Endothelial cell of umbilical vein (primary cell): ENCODE data around the gene DLL4. TPM values are rescaled to one million over a fixed set of nuclear protein-coding genes. Genes with fewer than 3 reads are reported as not detected.

Source experiments
- BruUV-seq: library from RNA; stranded (reverse); fragments of 400-500 nt; replicated peaks from 2 replicates; lab custom pipeline; 2021; lab: Mats Ljungman, UMichigan
- CTCF ChIA-PET: fragments of 300-600, 350-600 bp; sonication (Branson Sonifier 250); formaldehyde crosslinking; loops from one replicate; lab custom pipeline; 2021; ENCODE audit warnings: antibody characterized with exemption, inconsistent platforms; lab: Charles Lee
- POLR2A ChIA-PET: fragments of 300-600, 350-600 bp; sonication (Branson Sonifier 250); formaldehyde crosslinking; loops from one replicate; lab custom pipeline; 2021; ENCODE audit warnings: antibody characterized with exemption, inconsistent platforms; lab: Charles Lee
- DNase-seq: peaks from one replicate; pipeline ENCODE4 v3.0.0-alpha.2; 2011; ENCODE audit warnings: low read depth, low spot score
- FAIRE-seq: peaks from 2 replicates; lab custom pipeline; 2011; peaks lifted over from hg19 to GRCh38; lab: Jason Lieb, UNC
- H2AFZ ChIP-seq: 2 replicates; pipeline ENCODE4 v1.6.0; 2012; ENCODE audit warnings: low read depth, low read length, control low read depth, inconsistent platforms
- H3K27ac ChIP-seq: 2 replicates; pipeline ENCODE4 v1.5.1; 2011; ENCODE audit warnings: low read depth, mild to moderate bottlenecking, control low read depth, low read length, moderate library complexity; ENCODE audit not compliant: insufficient read depth
- H3K27me3 ChIP-seq, 2 experiments: 2 replicates each; pipeline versions ENCODE4 v1.6.0 to v1.6.1; 2011; ENCODE audit warnings: low read length in 2 of 2, mixed read lengths in 1 of 2; ENCODE audit not compliant: control insufficient read depth in 2 of 2, insufficient read depth in 2 of 2
- H3K36me3 ChIP-seq, 2 experiments: 2 replicates in 1 of 2; 3 replicates in 1 of 2; pipeline ENCODE4 v1.5.1; 2011; ENCODE audit warnings: low read length in 2 of 2, mild to moderate bottlenecking in 1 of 2, moderate library complexity in 1 of 2; ENCODE audit not compliant: control insufficient read depth in 2 of 2, insufficient read depth in 2 of 2; ENCODE audit errors: extremely low read depth in 1 of 2
- H3K4me1 ChIP-seq: 3 replicates; pipeline ENCODE4 v1.5.1; 2011; ENCODE audit warnings: mild to moderate bottlenecking, low read length; ENCODE audit not compliant: control insufficient read depth, insufficient read depth; ENCODE audit errors: extremely low read depth
- H3K4me2 ChIP-seq: 2 replicates; pipeline ENCODE4 v1.6.1; 2011; ENCODE audit warnings: low read length, control low read depth, mixed read lengths; ENCODE audit not compliant: insufficient read depth
- H3K4me3 ChIP-seq, 3 experiments: fragments of 200-600 bp in 1 of 3; sonication (generic), shearing (Covaris generic) in 1 of 3; replicated peaks in 1 of 3; 2 replicates each; pipeline ENCODE4 v1.5.1; 2011 to 2016; ENCODE audit warnings: control low read depth in 3 of 3, low read length in 3 of 3, mild to moderate bottlenecking in 2 of 3, inconsistent platforms in 1 of 3, low read depth in 1 of 3, moderate library complexity in 1 of 3; ENCODE audit not compliant: insufficient read depth in 1 of 3
- H3K79me2 ChIP-seq: 2 replicates; pipeline ENCODE4 v1.6.0; 2012; ENCODE audit warnings: low read length, inconsistent platforms; ENCODE audit not compliant: control insufficient read depth, insufficient read depth
- H3K9ac ChIP-seq: replicated peaks from 2 replicates; pipeline ENCODE3; 2011; ENCODE audit warnings: low read length, control low read depth; ENCODE audit not compliant: insufficient read depth; ENCODE audit errors: extremely low read depth
- H3K9me1 ChIP-seq: replicated peaks from 3 replicates; pipeline ENCODE4 v1.6.0; 2011; ENCODE audit warnings: mild to moderate bottlenecking, low read length; ENCODE audit not compliant: control insufficient read depth, insufficient read depth; ENCODE audit errors: extremely low read depth
- H3K9me3 ChIP-seq: replicated peaks from 2 replicates; pipeline ENCODE4 v1.5.1; 2012; ENCODE audit warnings: low read length, inconsistent platforms; ENCODE audit not compliant: control insufficient read depth, insufficient read depth
- H4K20me1 ChIP-seq: replicated peaks from 2 replicates; pipeline ENCODE3; 2011; ENCODE audit warnings: mild to moderate bottlenecking, low read length; ENCODE audit not compliant: control insufficient read depth, insufficient read depth; ENCODE audit errors: extremely low read depth
- CTCF ChIP-seq, 2 donors: IDR thresholded peaks; 1 replicate in 1 of 2; 2 replicates in 1 of 2; pipeline ENCODE4 v1.5.1; 2011; ENCODE audit warnings: low read length in 2 of 2, mild to moderate bottlenecking in 2 of 2, moderate library complexity in 2 of 2, control low read depth in 1 of 2, inconsistent platforms in 1 of 2, low read depth in 1 of 2; ENCODE audit not compliant: insufficient read depth in 1 of 2; ENCODE audit errors: extremely low read depth in 1 of 2
- EZH2 ChIP-seq: IDR thresholded peaks from 2 replicates; pipeline ENCODE4 v1.6.1; 2012; ENCODE audit warnings: borderline replicate concordance, low read depth, mild to moderate bottlenecking, moderate library complexity, low read length, inconsistent platforms; ENCODE audit not compliant: severe bottlenecking
- FOS ChIP-seq: IDR thresholded peaks from 2 replicates; pipeline ENCODE4 v1.6.1; 2011; ENCODE audit warnings: mild to moderate bottlenecking, low read length, moderate library complexity, borderline replicate concordance; ENCODE audit not compliant: insufficient read depth
- GATA2 ChIP-seq: IDR thresholded peaks from 2 replicates; pipeline ENCODE4 v1.7.0; 2011; ENCODE audit warnings: low read depth, mild to moderate bottlenecking, moderate library complexity, mixed read lengths, low read length; ENCODE audit not compliant: insufficient read length, insufficient read depth
- JUN ChIP-seq: IDR thresholded peaks from 2 replicates; pipeline ENCODE4 v1.6.1; 2011; ENCODE audit warnings: borderline replicate concordance, low read depth; ENCODE audit not compliant: insufficient read length, insufficient read depth
- MYC ChIP-seq: IDR thresholded peaks from one replicate; pipeline ENCODE4 v1.6.1; 2011; ENCODE audit warnings: mild to moderate bottlenecking, low read depth, low read length
- POLR2A ChIP-seq: IDR thresholded peaks from 2 replicates; pipeline ENCODE4 v1.6.1; 2012; ENCODE audit warnings: low read depth, mild to moderate bottlenecking, control low read depth, low read length
- POLR2AphosphoS5 ChIP-seq: IDR thresholded peaks from 2 replicates; pipeline ENCODE4 v1.6.1; 2012; ENCODE audit warnings: low read depth, mild to moderate bottlenecking, control low read depth, low read length, moderate library complexity; ENCODE audit not compliant: insufficient read depth
- dilution Hi-C: fragments of 300-500 bp; cut with MboI; formaldehyde crosslinking; loops from one replicate; pipeline ENCODE4 v1.15.0; 2019; ENCODE audit warnings: low sequenced_read_pairs; ENCODE audit not compliant: extremely low pct_ligation_motif_present
- intact Hi-C: fragments of 100-400 bp; cut with micrococcal nuclease; formaldehyde crosslinking; loops from one replicate; pipeline ENCODE4 v1.10.0; 2022
- polyA plus RNA-seq, 4 experiments: library from polyadenylated mRNA; depleted of rRNA in 3 of 4; stranded (reverse) in 3 of 4; unstranded in 1 of 4; fragments of >200 nt; gene quantifications; 2 replicates each; pipeline versions ENCODE4 v1.2.1 to v1.2.3, GENCODE V29; 2011 to 2012; ENCODE audit warnings: missing spikeins in 1 of 4
- total RNA-seq: library from RNA; stranded (reverse); gene quantifications from 2 replicates; pipeline ENCODE4 v1.2.3, GENCODE V29; 2021
- TF ChIP-seq, protein P1 (sequence below): IDR thresholded peaks from 2 replicates; pipeline ENCODE4 v1.6.1; 2011; ENCODE audit not compliant: insufficient read depth, insufficient read length

Gene DLL4
- total and polyA plus RNA-seq, 2 donors (not counting 3 experiments of a cell fraction or from before 2014, with no cell fraction given) = 55.2 to 57.8 TPM

GRCh38 chr15:40951764-40952163, 22.6 kb downstream of the DLL4 start:
- H3K4me1 ChIP-seq = peaks cover 10% of the 10 kb centered on the region
- H3K36me3 ChIP-seq = peaks cover 0 to 2% of the 10 kb centered on the region in 2 experiments
- FAIRE-seq = peak; percentile 15
- ChIA-PET CTCF (interaction anchor here (1.0 to 9.3 kb wide), 4 partner anchors 10 to 67 kb away, joined by 3 to 101 read pairs (median 14); no protein-coding TSS in a partner anchor), POLR2A (no interaction called here)
- no peak overlapping the region for H3K27ac ChIP-seq
- no TSS peak for BruUV-seq
- H3K9ac ChIP-seq = no peak overlapping the region
- H3K27me3 ChIP-seq = no peaks in the 10 kb centered on the region
- H3K9me3 ChIP-seq = no peaks in the 10 kb centered on the region
- dilution Hi-C loops (no loop called here), intact Hi-C loops (loop anchor here (2.0 kb wide), 1 partner anchor 31 kb away; no protein-coding TSS in a partner anchor)
- no peak for DNase-seq
- no peak overlapping the region for H3K4me2 ChIP-seq
- no peaks in the 10 kb centered on the region for H3K9me1 ChIP-seq
- no peaks in the 10 kb centered on the region for H3K79me2 ChIP-seq
- TF ChIP-seq GATA2 = no peak
- no peak for TF ChIP-seq POLR2AphosphoS5
- no peak for TF ChIP-seq MYC
- H3K4me3 ChIP-seq = no peak overlapping the region
- no peaks in the 10 kb centered on the region for H4K20me1 ChIP-seq
- no peak overlapping the region for H2AFZ ChIP-seq

GRCh38 chr15:40952301-40952900, 23.3 kb downstream of the DLL4 start:
- dilution Hi-C loops = no loop called here
- H3K27me3 ChIP-seq = no peaks in the 10 kb centered on the region

More at GRCh38 chr15:40952301-40952900, 23.3 kb downstream of the DLL4 start:
- Histone ChIP-seq H3K36me3 (peaks cover 0 to 2% of the 10 kb centered on the region in 2 experiments), H3K27ac (peak overlapping the region; percentile 61), H3K4me1 (peaks cover 10% of the 10 kb centered on the region), H2AFZ (peak overlapping the region; percentile 55), H3K4me2 (peak overlapping the region; percentile 25), H3K4me3 (peak overlapping the region; percentile 7 to 90 (median 37)), H3K79me2 (no peaks in the 10 kb centered on the region), H3K9me1 (no peaks in the 10 kb centered on the region), H3K9ac (peak overlapping the region; percentile 71), H4K20me1 (no peaks in the 10 kb centered on the region), H3K9me3 (no peaks in the 10 kb centered on the region)
- TF ChIP-seq FOS (no peak), GATA2 (no peak), JUN (no peak), CTCF (IDR thresholded peaks at IDR 0.05; ENCODE audit: extremely low read depth in 1 of 2, insufficient read depth in 1 of 2, low read depth in 1 of 2, low read length in 2 of 2) (no peak), POLR2AphosphoS5 (no peak), POLR2A (no peak), EZH2 (no peak), MYC (no peak)
- TF ChIP-seq, protein P1, sequence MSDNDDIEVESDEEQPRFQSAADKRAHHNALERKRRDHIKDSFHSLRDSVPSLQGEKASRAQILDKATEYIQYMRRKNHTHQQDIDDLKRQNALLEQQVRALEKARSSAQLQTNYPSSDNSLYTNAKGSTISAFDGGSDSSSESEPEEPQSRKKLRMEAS = no peak
- DNase-seq = no peak
- FAIRE-seq = no peak
- POLR2A ChIA-PET = interaction anchor here (1.0 to 1.7 kb wide), 4 partner anchors 11 to 59 kb away, joined by 3 to 19 read pairs (median 4); no protein-coding TSS in a partner anchor
- BruUV-seq = TSS peak; percentile 75
- CTCF ChIA-PET = interaction anchor here (1.4 to 9.3 kb wide), 8 partner anchors 11 to 66 kb away, joined by 3 to 101 read pairs (median 20); no protein-coding TSS in a partner anchor
- intact Hi-C loops = loop anchor here (2.0 kb wide), 1 partner anchor 30 kb away; no protein-coding TSS in a partner anchor
